NB4 (cell line): ENCODE results near the gene NEK11.

Experiments
- DNase-seq: peaks from one replicate; pipeline ENCODE4 v3.0.0; 2010; ENCODE audit warnings: low read depth
- H3K4me3 ChIP-seq: one replicate; pipeline ENCODE4 v1.5.1; 2011; ENCODE audit warnings: mild to moderate bottlenecking, low read depth, low read length, moderate library complexity
- CTCF ChIP-seq: IDR thresholded peaks from one replicate; pipeline ENCODE4 v1.5.1; 2012; ENCODE audit warnings: low read depth, low read length
- MAX ChIP-seq: IDR thresholded peaks from 2 replicates; pipeline ENCODE4 v1.6.1; 2011; ENCODE audit warnings: low read depth, low read length
- MYC ChIP-seq: IDR thresholded peaks from 2 replicates; pipeline ENCODE4 v1.6.1; 2011; ENCODE audit warnings: low read depth, low read length
- POLR2A ChIP-seq: IDR thresholded peaks from 2 replicates; pipeline ENCODE4 v1.6.1; 2011; ENCODE audit warnings: mild to moderate bottlenecking; ENCODE audit not compliant: insufficient read length; ENCODE audit errors: extremely low read depth

Gene NEK11

GRCh38 chr3:131348911-131349310 lies 322.2 kb downstream of the NEK11 start:
- no peak overlapping the region for H3K4me3 ChIP-seq
- DNase-seq, result no peak
- no peak for TF ChIP-seq MAX
- no peak for TF ChIP-seq MYC
- no peak for TF ChIP-seq POLR2A
- TF ChIP-seq CTCF, result no peak

GRCh38 chr3:131349454-131349853 lies 322.8 kb downstream of the NEK11 start:
- no peak for DNase-seq
- no peak overlapping the region for H3K4me3 ChIP-seq
- no peak for TF ChIP-seq CTCF
- TF ChIP-seq POLR2A, result no peak
- no peak for TF ChIP-seq MAX
- no peak for TF ChIP-seq MYC

- no peak for DNase-seq
- no peak for TF ChIP-seq POLR2A
- TF ChIP-seq MYC, result no peak
- TF ChIP-seq MAX, result no peak
- no peak for TF ChIP-seq CTCF
- no peak overlapping the region for H3K4me3 ChIP-seq
These were observed 323.3 kb downstream of the NEK11 start for GRCh38 chr3:131349946-131350347.

- DNase-seq, result no peak
- TF ChIP-seq POLR2A (no peak), MYC (no peak), MAX (no peak), CTCF (no peak)
- no peak overlapping the region for H3K4me3 ChIP-seq
These were observed 323.8 kb downstream of the NEK11 start for GRCh38 chr3:131350506-131350905.

GRCh38 chr3:131353016-131353877 lies 326.6 kb downstream of the NEK11 start:
- no peak for TF ChIP-seq MYC
- no peak for TF ChIP-seq MAX
- no peak for TF ChIP-seq POLR2A
- TF ChIP-seq CTCF, result no peak
- DNase-seq, result no peak
- H3K4me3 ChIP-seq, result no peak overlapping the region
